ENCODE data around the gene ENHO. TPM values are rescaled to one million over a fixed set of nuclear protein-coding genes. Genes with fewer than 3 reads are reported as not detected.
A peak's percentile ranks its signal among the peaks of the same experiment; 100 is the strongest.

ENHO gene
- total and polyA plus RNA-seq, 12 donors, result 0.24 to 1.6 (median 0.88) TPM; not detected in 7

DNA sequence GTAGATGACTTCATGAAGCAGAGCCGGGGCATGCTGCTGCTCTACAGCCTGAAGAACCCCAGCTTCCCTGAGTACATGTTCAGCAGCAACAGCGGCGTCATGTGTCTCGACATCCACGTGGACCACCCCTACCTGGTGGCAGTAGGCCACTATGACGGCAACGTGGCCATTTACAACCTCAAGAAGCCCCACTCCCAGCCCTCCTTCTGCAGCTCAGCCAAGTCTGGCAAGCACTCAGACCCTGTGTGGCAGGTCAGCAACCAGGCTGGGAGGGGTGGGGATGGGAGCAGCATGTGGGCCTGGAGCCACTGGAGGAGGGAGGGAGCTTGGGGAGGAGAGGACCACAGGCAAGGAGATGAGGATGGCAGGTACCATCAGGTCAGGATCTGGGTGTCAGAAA lies 16.2 kb downstream of the ENHO start:
- Histone ChIP-seq H3K4me1 (replicated peaks in 1 of 2) (no peaks in the 10 kb centered on the region), H3K36me3 (replicated peaks in 1 of 2) (no peaks in the 10 kb centered on the region), H3K27me3 (no peaks in the 10 kb centered on the region), H3K4me3 (no peak overlapping the region), H3K9me3 (replicated peaks in 1 of 3) (no peaks in the 10 kb centered on the region), H3K27ac (no peak overlapping the region)
- TF ChIP-seq POLR2A (IDR thresholded peaks at IDR 0.05), result no peak
- no peak for TF ChIP-seq CTCF (IDR thresholded peaks at IDR 0.05)
- WGBS, 4 donors, result 91 to 100% (median 94%) methylated on average over 4 to 7 of the region's 7 CpGs
- peak in 1 of 7 donors; percentile 35 for DNase-seq
- intact Hi-C loops (cut with DNase I), result no loop called here

GRCh38 chr9:34505370-34506120 lies 17.2 kb downstream of the ENHO start:
- H3K4me3 ChIP-seq, result no peak overlapping the region
- no peak for TF ChIP-seq CTCF (IDR thresholded peaks at IDR 0.05)
- TF ChIP-seq POLR2A (IDR thresholded peaks at IDR 0.05), result no peak
- H3K36me3 ChIP-seq (replicated peaks in 1 of 2), result no peaks in the 10 kb centered on the region
- intact Hi-C loops (cut with DNase I), result no loop called here
- no peaks in the 10 kb centered on the region for H3K27me3 ChIP-seq
- no peak overlapping the region for H3K27ac ChIP-seq
- 85 to 93% (median 90%) methylated on average over 3 to 5 of the region's 5 CpGs for WGBS, 4 donors
- peak in 1 of 7 donors; percentile 21 for DNase-seq
- H3K9me3 ChIP-seq (replicated peaks in 1 of 3), result no peaks in the 10 kb centered on the region
- no peaks in the 10 kb centered on the region for H3K4me1 ChIP-seq (replicated peaks in 1 of 2)

DNA sequence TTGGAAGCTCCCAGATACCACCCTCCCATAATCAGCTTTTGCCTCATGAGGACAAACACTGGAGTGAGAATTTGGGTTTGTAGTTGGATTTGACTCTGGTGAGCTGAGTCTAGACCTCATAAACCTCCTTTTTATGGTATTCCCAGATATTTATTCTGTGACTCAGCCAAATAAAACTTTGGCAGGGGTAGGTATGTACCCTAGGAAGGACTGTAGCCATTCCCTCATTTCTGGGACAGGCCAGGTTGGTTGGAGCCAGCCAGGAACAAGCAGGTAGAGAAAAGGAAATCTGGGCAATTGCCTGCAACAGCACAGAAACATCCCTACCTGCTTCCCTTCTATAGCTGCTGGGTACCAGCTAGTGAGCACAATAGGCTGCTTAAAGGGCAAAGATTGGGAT lies 19.4 kb downstream of the ENHO start:
- no peak for DNase-seq
- H3K27me3 ChIP-seq, result no peaks in the 10 kb centered on the region
- no peaks in the 10 kb centered on the region for H3K4me1 ChIP-seq (replicated peaks in 1 of 2)
- no peaks in the 10 kb centered on the region for H3K9me3 ChIP-seq (replicated peaks in 1 of 3)
- TF ChIP-seq POLR2A (IDR thresholded peaks at IDR 0.05) (no peak), CTCF (IDR thresholded peaks at IDR 0.05) (no peak)
- no peak overlapping the region for H3K4me3 ChIP-seq
- H3K27ac ChIP-seq, result no peak overlapping the region
- H3K36me3 ChIP-seq (replicated peaks in 1 of 2), result no peaks in the 10 kb centered on the region
- intact Hi-C loops (cut with DNase I), result loop anchor here (5.0 kb wide), 2 partner anchors 66 to 101 kb away; no protein-coding TSS in a partner anchor

GRCh38 chr9:34502891-34503290 lies 19.9 kb downstream of the ENHO start:
- no peak overlapping the region for H3K27ac ChIP-seq
- no peaks in the 10 kb centered on the region for H3K9me3 ChIP-seq (replicated peaks in 1 of 3)
- DNase-seq, result no peak
- no peak overlapping the region for H3K4me3 ChIP-seq
- intact Hi-C loops (cut with DNase I), result loop anchor here (5.0 kb wide), 2 partner anchors 66 to 101 kb away; no protein-coding TSS in a partner anchor
- 73 to 84% (median 78%) methylated on average over 5 to 6 of the region's 6 CpGs for WGBS, 4 donors
- no peaks in the 10 kb centered on the region for H3K4me1 ChIP-seq (replicated peaks in 1 of 2)
- no peaks in the 10 kb centered on the region for H3K36me3 ChIP-seq (replicated peaks in 1 of 2)
- no peaks in the 10 kb centered on the region for H3K27me3 ChIP-seq
- no peak for TF ChIP-seq CTCF (IDR thresholded peaks at IDR 0.05)
- no peak for TF ChIP-seq POLR2A (IDR thresholded peaks at IDR 0.05)

Measured in adrenal gland (tissue), 12 donors.